Endothelial cell of umbilical vein (primary cell): Measurements from ENCODE around the gene ACOT11. TPM values are rescaled to one million over a fixed set of nuclear protein-coding genes. Genes with fewer than 3 reads are reported as not detected.

Source experiments
- BruUV-seq: library from RNA; stranded (reverse); fragments of 400-500 nt; replicated peaks from 2 replicates; lab custom pipeline; 2021; lab: Mats Ljungman, UMichigan
- CTCF ChIA-PET: fragments of 300-600, 350-600 bp; sonication (Branson Sonifier 250); formaldehyde crosslinking; loops from one replicate; lab custom pipeline; 2021; ENCODE audit warnings: antibody characterized with exemption, inconsistent platforms; lab: Charles Lee
- POLR2A ChIA-PET: fragments of 300-600, 350-600 bp; sonication (Branson Sonifier 250); formaldehyde crosslinking; loops from one replicate; lab custom pipeline; 2021; ENCODE audit warnings: antibody characterized with exemption, inconsistent platforms; lab: Charles Lee
- DNase-seq: peaks from one replicate; pipeline ENCODE4 v3.0.0-alpha.2; 2011; ENCODE audit warnings: low read depth, low spot score
- FAIRE-seq: peaks from 2 replicates; lab custom pipeline; 2011; peaks lifted over from hg19 to GRCh38; lab: Jason Lieb, UNC
- H2AFZ ChIP-seq: 2 replicates; pipeline ENCODE4 v1.6.0; 2012; ENCODE audit warnings: low read depth, low read length, control low read depth, inconsistent platforms
- H3K27ac ChIP-seq: 2 replicates; pipeline ENCODE4 v1.5.1; 2011; ENCODE audit warnings: low read depth, mild to moderate bottlenecking, control low read depth, low read length, moderate library complexity; ENCODE audit not compliant: insufficient read depth
- H3K27me3 ChIP-seq, 2 experiments: 2 replicates each; pipeline versions ENCODE4 v1.6.0 to v1.6.1; 2011; ENCODE audit warnings: low read length in 2 of 2, mixed read lengths in 1 of 2; ENCODE audit not compliant: control insufficient read depth in 2 of 2, insufficient read depth in 2 of 2
- H3K36me3 ChIP-seq, 2 experiments: 2 replicates in 1 of 2; 3 replicates in 1 of 2; pipeline ENCODE4 v1.5.1; 2011; ENCODE audit warnings: low read length in 2 of 2, mild to moderate bottlenecking in 1 of 2, moderate library complexity in 1 of 2; ENCODE audit not compliant: control insufficient read depth in 2 of 2, insufficient read depth in 2 of 2; ENCODE audit errors: extremely low read depth in 1 of 2
- H3K4me1 ChIP-seq: 3 replicates; pipeline ENCODE4 v1.5.1; 2011; ENCODE audit warnings: mild to moderate bottlenecking, low read length; ENCODE audit not compliant: control insufficient read depth, insufficient read depth; ENCODE audit errors: extremely low read depth
- H3K4me2 ChIP-seq: 2 replicates; pipeline ENCODE4 v1.6.1; 2011; ENCODE audit warnings: low read length, control low read depth, mixed read lengths; ENCODE audit not compliant: insufficient read depth
- H3K4me3 ChIP-seq, 3 experiments: fragments of 200-600 bp in 1 of 3; sonication (generic), shearing (Covaris generic) in 1 of 3; replicated peaks in 1 of 3; 2 replicates each; pipeline ENCODE4 v1.5.1; 2011 to 2016; ENCODE audit warnings: control low read depth in 3 of 3, low read length in 3 of 3, mild to moderate bottlenecking in 2 of 3, inconsistent platforms in 1 of 3, low read depth in 1 of 3, moderate library complexity in 1 of 3; ENCODE audit not compliant: insufficient read depth in 1 of 3
- H3K79me2 ChIP-seq: 2 replicates; pipeline ENCODE4 v1.6.0; 2012; ENCODE audit warnings: low read length, inconsistent platforms; ENCODE audit not compliant: control insufficient read depth, insufficient read depth
- H3K9ac ChIP-seq: replicated peaks from 2 replicates; pipeline ENCODE3; 2011; ENCODE audit warnings: low read length, control low read depth; ENCODE audit not compliant: insufficient read depth; ENCODE audit errors: extremely low read depth
- H3K9me1 ChIP-seq: replicated peaks from 3 replicates; pipeline ENCODE4 v1.6.0; 2011; ENCODE audit warnings: mild to moderate bottlenecking, low read length; ENCODE audit not compliant: control insufficient read depth, insufficient read depth; ENCODE audit errors: extremely low read depth
- H3K9me3 ChIP-seq: replicated peaks from 2 replicates; pipeline ENCODE4 v1.5.1; 2012; ENCODE audit warnings: low read length, inconsistent platforms; ENCODE audit not compliant: control insufficient read depth, insufficient read depth
- H4K20me1 ChIP-seq: replicated peaks from 2 replicates; pipeline ENCODE3; 2011; ENCODE audit warnings: mild to moderate bottlenecking, low read length; ENCODE audit not compliant: control insufficient read depth, insufficient read depth; ENCODE audit errors: extremely low read depth
- EZH2 ChIP-seq: IDR thresholded peaks from 2 replicates; pipeline ENCODE4 v1.6.1; 2012; ENCODE audit warnings: borderline replicate concordance, low read depth, mild to moderate bottlenecking, moderate library complexity, low read length, inconsistent platforms; ENCODE audit not compliant: severe bottlenecking
- FOS ChIP-seq: IDR thresholded peaks from 2 replicates; pipeline ENCODE4 v1.6.1; 2011; ENCODE audit warnings: mild to moderate bottlenecking, low read length, moderate library complexity, borderline replicate concordance; ENCODE audit not compliant: insufficient read depth
- GATA2 ChIP-seq: IDR thresholded peaks from 2 replicates; pipeline ENCODE4 v1.7.0; 2011; ENCODE audit warnings: low read depth, mild to moderate bottlenecking, moderate library complexity, mixed read lengths, low read length; ENCODE audit not compliant: insufficient read length, insufficient read depth
- JUN ChIP-seq: IDR thresholded peaks from 2 replicates; pipeline ENCODE4 v1.6.1; 2011; ENCODE audit warnings: borderline replicate concordance, low read depth; ENCODE audit not compliant: insufficient read length, insufficient read depth
- MAX ChIP-seq: IDR thresholded peaks from 2 replicates; pipeline ENCODE4 v1.6.1; 2011; ENCODE audit not compliant: insufficient read depth, insufficient read length
- MYC ChIP-seq: IDR thresholded peaks from one replicate; pipeline ENCODE4 v1.6.1; 2011; ENCODE audit warnings: mild to moderate bottlenecking, low read depth, low read length
- POLR2A ChIP-seq: IDR thresholded peaks from 2 replicates; pipeline ENCODE4 v1.6.1; 2012; ENCODE audit warnings: low read depth, mild to moderate bottlenecking, control low read depth, low read length
- POLR2AphosphoS5 ChIP-seq: IDR thresholded peaks from 2 replicates; pipeline ENCODE4 v1.6.1; 2012; ENCODE audit warnings: low read depth, mild to moderate bottlenecking, control low read depth, low read length, moderate library complexity; ENCODE audit not compliant: insufficient read depth
- dilution Hi-C: fragments of 300-500 bp; cut with MboI; formaldehyde crosslinking; loops from one replicate; pipeline ENCODE4 v1.15.0; 2019; ENCODE audit warnings: low sequenced_read_pairs; ENCODE audit not compliant: extremely low pct_ligation_motif_present
- intact Hi-C: fragments of 100-400 bp; cut with micrococcal nuclease; formaldehyde crosslinking; loops from one replicate; pipeline ENCODE4 v1.10.0; 2022
- polyA plus RNA-seq, 4 experiments: library from polyadenylated mRNA; depleted of rRNA in 3 of 4; stranded (reverse) in 3 of 4; unstranded in 1 of 4; fragments of >200 nt; gene quantifications; 2 replicates each; pipeline versions ENCODE4 v1.2.1 to v1.2.3, GENCODE V29; 2011 to 2012; ENCODE audit warnings: missing spikeins in 1 of 4
- total RNA-seq: library from RNA; stranded (reverse); gene quantifications from 2 replicates; pipeline ENCODE4 v1.2.3, GENCODE V29; 2021
- TF ChIP-seq, protein P1 (sequence below), 2 donors: IDR thresholded peaks; 1 replicate in 1 of 2; 2 replicates in 1 of 2; pipeline ENCODE4 v1.5.1; 2011; ENCODE audit warnings: low read length in 2 of 2, mild to moderate bottlenecking in 2 of 2, moderate library complexity in 2 of 2, control low read depth in 1 of 2, inconsistent platforms in 1 of 2, low read depth in 1 of 2; ENCODE audit not compliant: insufficient read depth in 1 of 2; ENCODE audit errors: extremely low read depth in 1 of 2

Gene ACOT11
- total and polyA plus RNA-seq, 2 donors (not counting 3 experiments of a cell fraction or from before 2014, with no cell fraction given): 4.5 to 5.4 TPM

GRCh38 chr1:54566438-54567141, 18.6 kb downstream of the ACOT11 start:
- dilution Hi-C loops: no loop called here
- H3K36me3 ChIP-seq: no peaks in the 10 kb centered on the region
- no peak overlapping the region for H3K9ac ChIP-seq
- no peaks in the 10 kb centered on the region for H3K27me3 ChIP-seq
- FAIRE-seq: no peak
- no peaks in the 10 kb centered on the region for H3K9me1 ChIP-seq
- BruUV-seq: no TSS peak
- no peaks in the 10 kb centered on the region for H3K9me3 ChIP-seq
- no peak overlapping the region for H3K4me3 ChIP-seq
- H2AFZ ChIP-seq: no peak overlapping the region
- H3K4me1 ChIP-seq: peaks cover 20% of the 10 kb centered on the region
- no peak for DNase-seq
- no peaks in the 10 kb centered on the region for H4K20me1 ChIP-seq
- H3K79me2 ChIP-seq: no peaks in the 10 kb centered on the region
- intact Hi-C loops: no loop called here
- no peak overlapping the region for H3K27ac ChIP-seq
- ChIA-PET POLR2A (interaction anchor here (0.6 kb wide), 1 partner anchor 1891 kb away, joined by 3 read pairs; no protein-coding TSS in a partner anchor), CTCF (interaction anchor here (0.9 to 2.1 kb wide), 3 partner anchors 9 to 17 kb away, joined by 4 to 5 read pairs (median 5); no protein-coding TSS in a partner anchor)
- H3K4me2 ChIP-seq: no peak overlapping the region
- TF ChIP-seq MYC (no peak), MAX (no peak), POLR2A (no peak), GATA2 (no peak), FOS (no peak), POLR2AphosphoS5 (no peak), JUN (no peak), EZH2 (no peak)
- TF ChIP-seq, protein P1, sequence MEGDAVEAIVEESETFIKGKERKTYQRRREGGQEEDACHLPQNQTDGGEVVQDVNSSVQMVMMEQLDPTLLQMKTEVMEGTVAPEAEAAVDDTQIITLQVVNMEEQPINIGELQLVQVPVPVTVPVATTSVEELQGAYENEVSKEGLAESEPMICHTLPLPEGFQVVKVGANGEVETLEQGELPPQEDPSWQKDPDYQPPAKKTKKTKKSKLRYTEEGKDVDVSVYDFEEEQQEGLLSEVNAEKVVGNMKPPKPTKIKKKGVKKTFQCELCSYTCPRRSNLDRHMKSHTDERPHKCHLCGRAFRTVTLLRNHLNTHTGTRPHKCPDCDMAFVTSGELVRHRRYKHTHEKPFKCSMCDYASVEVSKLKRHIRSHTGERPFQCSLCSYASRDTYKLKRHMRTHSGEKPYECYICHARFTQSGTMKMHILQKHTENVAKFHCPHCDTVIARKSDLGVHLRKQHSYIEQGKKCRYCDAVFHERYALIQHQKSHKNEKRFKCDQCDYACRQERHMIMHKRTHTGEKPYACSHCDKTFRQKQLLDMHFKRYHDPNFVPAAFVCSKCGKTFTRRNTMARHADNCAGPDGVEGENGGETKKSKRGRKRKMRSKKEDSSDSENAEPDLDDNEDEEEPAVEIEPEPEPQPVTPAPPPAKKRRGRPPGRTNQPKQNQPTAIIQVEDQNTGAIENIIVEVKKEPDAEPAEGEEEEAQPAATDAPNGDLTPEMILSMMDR (IDR thresholded peaks at IDR 0.05; ENCODE audit: extremely low read depth in 1 of 2, insufficient read depth in 1 of 2, low read depth in 1 of 2, low read length in 2 of 2): no peak
